GM12878 (cell line): Measurements from ENCODE around the gene ATP6V0E2.

Experiments
- ATF2 ChIP-seq: IDR thresholded peaks from 2 replicates; pipeline ENCODE4 v1.6.1; 2012; ENCODE audit warnings: low read length, inconsistent platforms
- RBBP5 ChIP-seq: fragments of 200-600 bp; sonication (generic); conservative IDR thresholded peaks from 2 replicates; pipeline ENCODE4 v1.6.1; 2016
- ZNF207 ChIP-seq: fragments of 450-650 bp; IDR thresholded peaks from 2 replicates; pipeline ENCODE4 v1.6.1; 2014; ENCODE audit warnings: antibody characterized with exemption, mild to moderate bottlenecking, borderline replicate concordance
- ZNF274 ChIP-seq: IDR thresholded peaks from one replicate; pipeline ENCODE4 v1.8.0; 2011; ENCODE audit not compliant: insufficient read length, insufficient read depth
- TF ChIP-seq, protein P1 (sequence below): fragments of 450-650 bp; IDR thresholded peaks from 2 replicates; pipeline ENCODE4 v1.6.1; 2017; ENCODE audit warnings: mild to moderate bottlenecking
- TF ChIP-seq, protein P2 (sequence below), 3 experiments: IDR thresholded peaks in 2 of 3; conservative IDR thresholded peaks in 1 of 3; 2 replicates each; pipeline ENCODE4 v1.5.1; 2011; ENCODE audit warnings: low read depth in 3 of 3, low read length in 3 of 3, mild to moderate bottlenecking in 3 of 3, control low read depth in 2 of 3, moderate library complexity in 2 of 3, inconsistent platforms in 1 of 3, mixed read lengths in 1 of 3; ENCODE audit not compliant: control insufficient read depth in 2 of 3, insufficient read depth in 1 of 3; ENCODE audit errors: extremely low read depth in 1 of 3

GRCh38 chr7:149866139-149866778 lies 7.5 kb upstream of the ATP6V0E2 start:
- TF ChIP-seq ATF2, result no peak
- no peak for TF ChIP-seq ZNF274
- TF ChIP-seq ZNF207, result no peak
- TF ChIP-seq, protein P1, sequence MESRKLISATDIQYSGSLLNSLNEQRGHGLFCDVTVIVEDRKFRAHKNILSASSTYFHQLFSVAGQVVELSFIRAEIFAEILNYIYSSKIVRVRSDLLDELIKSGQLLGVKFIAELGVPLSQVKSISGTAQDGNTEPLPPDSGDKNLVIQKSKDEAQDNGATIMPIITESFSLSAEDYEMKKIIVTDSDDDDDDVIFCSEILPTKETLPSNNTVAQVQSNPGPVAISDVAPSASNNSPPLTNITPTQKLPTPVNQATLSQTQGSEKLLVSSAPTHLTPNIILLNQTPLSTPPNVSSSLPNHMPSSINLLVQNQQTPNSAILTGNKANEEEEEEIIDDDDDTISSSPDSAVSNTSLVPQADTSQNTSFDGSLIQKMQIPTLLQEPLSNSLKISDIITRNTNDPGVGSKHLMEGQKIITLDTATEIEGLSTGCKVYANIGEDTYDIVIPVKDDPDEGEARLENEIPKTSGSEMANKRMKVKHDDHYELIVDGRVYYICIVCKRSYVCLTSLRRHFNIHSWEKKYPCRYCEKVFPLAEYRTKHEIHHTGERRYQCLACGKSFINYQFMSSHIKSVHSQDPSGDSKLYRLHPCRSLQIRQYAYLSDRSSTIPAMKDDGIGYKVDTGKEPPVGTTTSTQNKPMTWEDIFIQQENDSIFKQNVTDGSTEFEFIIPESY, result no peak
- TF ChIP-seq, protein P2, sequence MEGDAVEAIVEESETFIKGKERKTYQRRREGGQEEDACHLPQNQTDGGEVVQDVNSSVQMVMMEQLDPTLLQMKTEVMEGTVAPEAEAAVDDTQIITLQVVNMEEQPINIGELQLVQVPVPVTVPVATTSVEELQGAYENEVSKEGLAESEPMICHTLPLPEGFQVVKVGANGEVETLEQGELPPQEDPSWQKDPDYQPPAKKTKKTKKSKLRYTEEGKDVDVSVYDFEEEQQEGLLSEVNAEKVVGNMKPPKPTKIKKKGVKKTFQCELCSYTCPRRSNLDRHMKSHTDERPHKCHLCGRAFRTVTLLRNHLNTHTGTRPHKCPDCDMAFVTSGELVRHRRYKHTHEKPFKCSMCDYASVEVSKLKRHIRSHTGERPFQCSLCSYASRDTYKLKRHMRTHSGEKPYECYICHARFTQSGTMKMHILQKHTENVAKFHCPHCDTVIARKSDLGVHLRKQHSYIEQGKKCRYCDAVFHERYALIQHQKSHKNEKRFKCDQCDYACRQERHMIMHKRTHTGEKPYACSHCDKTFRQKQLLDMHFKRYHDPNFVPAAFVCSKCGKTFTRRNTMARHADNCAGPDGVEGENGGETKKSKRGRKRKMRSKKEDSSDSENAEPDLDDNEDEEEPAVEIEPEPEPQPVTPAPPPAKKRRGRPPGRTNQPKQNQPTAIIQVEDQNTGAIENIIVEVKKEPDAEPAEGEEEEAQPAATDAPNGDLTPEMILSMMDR (IDR thresholded peaks at IDR 0.05 in 2 of 3, conservative IDR thresholded peaks at IDR 0.05 in 1 of 3; ENCODE audit: control insufficient read depth in 2 of 3, extremely low read depth in 1 of 3, insufficient read depth in 1 of 3, low read depth in 3 of 3, low read length in 3 of 3), result no peak
- no peak for TF ChIP-seq RBBP5
